K562 (cell line): Measurements from ENCODE around the gene SLC4A1. TPM values are rescaled to one million over a fixed set of nuclear protein-coding genes. Genes with fewer than 3 reads are reported as not detected.

Experiments used
- CHD1 ChIP-seq: fragments of 200-600 bp; sonication (generic); IDR thresholded peaks from one replicate; pipeline ENCODE4 v1.6.1; 2012; ENCODE audit warnings: mild to moderate bottlenecking, moderate library complexity, low read length, inconsistent platforms
- KAT7 ChIP-seq: sonication (generic); formaldehyde crosslinking; IDR thresholded peaks from 2 replicates; pipeline ENCODE4 v1.8.0; 2022; ENCODE audit warnings: missing genetic modification reagents, mild to moderate bottlenecking, borderline replicate concordance
- MCM3 ChIP-seq: fragments of 450-650 bp; IDR thresholded peaks from 2 replicates; pipeline ENCODE4 v1.6.1; 2016
- NCOA2 ChIP-seq, 2 experiments: fragments of 450-650 bp; IDR thresholded peaks; 2 replicates each; pipeline ENCODE4 v1.6.1; 2018; ENCODE audit warnings: mild to moderate bottlenecking in 2 of 2, moderate library complexity in 1 of 2; ENCODE audit not compliant: partially characterized antibody in 2 of 2
- NR2C2 ChIP-seq, 2 experiments: fragments of 200-800 bp in 1 of 2; sonication (Bioruptor generic) in 1 of 2; sonication (generic) in 1 of 2; formaldehyde crosslinking in 1 of 2; IDR thresholded peaks; 2 replicates each; pipeline versions ENCODE4 v1.6.1 to v1.8.0; 2016 to 2022; ENCODE audit warnings: mild to moderate bottlenecking in 1 of 2, missing compliant biosample characterization in 1 of 2, missing genetic modification characterization in 1 of 2, missing genetic modification reagents in 1 of 2
- POLR2G ChIP-seq: fragments of 200-400 bp; formaldehyde crosslinking; IDR thresholded peaks from 2 replicates; pipeline ENCODE4 v1.6.1; 2017; ENCODE audit warnings: low read depth, mild to moderate bottlenecking, antibody characterized with exemption, low read length, moderate library complexity
- POU5F1 ChIP-seq: fragments of 150-350 bp; IDR thresholded peaks from 2 replicates; pipeline ENCODE4 v1.6.1; 2014; ENCODE audit warnings: borderline replicate concordance, low read length, low read depth, mild to moderate bottlenecking; ENCODE audit not compliant: partially characterized antibody
- SAP30 ChIP-seq: fragments of 200-600 bp; sonication (generic); IDR thresholded peaks from 2 replicates; pipeline ENCODE4 v1.6.1; 2012; ENCODE audit warnings: borderline replicate concordance, low read depth, mild to moderate bottlenecking, moderate library complexity, low read length, control low read depth, inconsistent platforms; ENCODE audit not compliant: insufficient read depth, poor library complexity, severe bottlenecking
- SMC3 ChIP-seq: conservative IDR thresholded peaks from 2 replicates; pipeline ENCODE4 v1.6.1; 2011; ENCODE audit warnings: low read depth, low read length, improper control_type of control experiment; ENCODE audit not compliant: insufficient read depth
- TRIM25 ChIP-seq: fragments of 450-650 bp; IDR thresholded peaks from 2 replicates; pipeline ENCODE4 v1.7.0; 2016; ENCODE audit warnings: borderline replicate concordance
- TRIM28 ChIP-seq: fragments of 450-650 bp; IDR thresholded peaks from 2 replicates; pipeline ENCODE4 v1.6.1; 2017
- ZNF232 ChIP-seq: sonication (generic); formaldehyde crosslinking; IDR thresholded peaks from 2 replicates; pipeline ENCODE4 v1.8.0; 2022; ENCODE audit warnings: mild to moderate bottlenecking, missing genetic modification reagents
- ZNF347 ChIP-seq: fragments of 450-650 bp; formaldehyde crosslinking; IDR thresholded peaks from 2 replicates; pipeline ENCODE4 v1.4.0; 2020; ENCODE audit warnings: low read depth, mild to moderate bottlenecking, moderate library complexity
- ZNF431 ChIP-seq: sonication (generic); formaldehyde crosslinking; IDR thresholded peaks from 2 replicates; pipeline ENCODE4 v1.8.0; 2022; ENCODE audit warnings: mild to moderate bottlenecking, missing genetic modification reagents
- ZNF830 ChIP-seq: fragments of 250-450 bp; sonication (Bioruptor Pico); IDR thresholded peaks from 2 replicates; pipeline ENCODE4 v1.5.0; 2021; ENCODE audit warnings: mild to moderate bottlenecking
- polyA plus RNA-seq, 8 experiments: library from polyadenylated mRNA; depleted of rRNA in 4 of 8; stranded (reverse) in 5 of 8; unstranded in 3 of 8; fragments of >200 nt; fragmentation: Nextera tagmentation in 2 of 8; fragmentation: Illumina TruSeq in 1 of 8; extraction: Ambion mirVana in 2 of 8; extraction: Trizol in 1 of 8; gene quantifications; 2 replicates each; pipeline versions ENCODE4 v1.2.1 to v1.2.3, GENCODE V29; 2011 to 2014; ENCODE audit warnings: inconsistent platforms in 1 of 8, missing spikeins in 1 of 8
- total RNA-seq, 7 experiments: library from RNA; depleted of rRNA in 6 of 7; stranded (reverse); fragments of >200 nt in 6 of 7; fragmentation: Illumina TruSeq in 2 of 7; extraction: Trizol in 2 of 7; gene quantifications; 2 replicates each; pipeline versions ENCODE4 v1.2.1 to v1.2.3, GENCODE V29; 2011 to 2021; ENCODE audit warnings: low replicate concordance in 1 of 7
- TF ChIP-seq, protein P1 (sequence below): sonication (generic); formaldehyde crosslinking; IDR thresholded peaks from 2 replicates; pipeline ENCODE4 v1.8.1; 2023; ENCODE audit warnings: mild to moderate bottlenecking, missing genetic modification reagents, moderate library complexity
- TF ChIP-seq, protein P2 (sequence below): conservative IDR thresholded peaks from 2 replicates; pipeline ENCODE4 v1.6.1; 2011; ENCODE audit warnings: low read depth, mild to moderate bottlenecking, low read length; ENCODE audit not compliant: control insufficient read depth
- TF ChIP-seq, protein P3 (sequence below): fragments of 450-650 bp; IDR thresholded peaks from 2 replicates; pipeline ENCODE4 v1.6.1; 2016
- TF ChIP-seq, protein P4 (sequence below): sonication (generic); formaldehyde crosslinking; IDR thresholded peaks from 2 replicates; pipeline ENCODE4 v1.8.0; 2022; ENCODE audit warnings: mild to moderate bottlenecking, missing genetic modification reagents

Gene SLC4A1
- total and polyA plus RNA-seq, 9 of the 15 experiments (the other 6 are each of a cell fraction or from before 2014, with no cell fraction given): 0.14 to 1.00 (median 0.53) TPM

DNA sequence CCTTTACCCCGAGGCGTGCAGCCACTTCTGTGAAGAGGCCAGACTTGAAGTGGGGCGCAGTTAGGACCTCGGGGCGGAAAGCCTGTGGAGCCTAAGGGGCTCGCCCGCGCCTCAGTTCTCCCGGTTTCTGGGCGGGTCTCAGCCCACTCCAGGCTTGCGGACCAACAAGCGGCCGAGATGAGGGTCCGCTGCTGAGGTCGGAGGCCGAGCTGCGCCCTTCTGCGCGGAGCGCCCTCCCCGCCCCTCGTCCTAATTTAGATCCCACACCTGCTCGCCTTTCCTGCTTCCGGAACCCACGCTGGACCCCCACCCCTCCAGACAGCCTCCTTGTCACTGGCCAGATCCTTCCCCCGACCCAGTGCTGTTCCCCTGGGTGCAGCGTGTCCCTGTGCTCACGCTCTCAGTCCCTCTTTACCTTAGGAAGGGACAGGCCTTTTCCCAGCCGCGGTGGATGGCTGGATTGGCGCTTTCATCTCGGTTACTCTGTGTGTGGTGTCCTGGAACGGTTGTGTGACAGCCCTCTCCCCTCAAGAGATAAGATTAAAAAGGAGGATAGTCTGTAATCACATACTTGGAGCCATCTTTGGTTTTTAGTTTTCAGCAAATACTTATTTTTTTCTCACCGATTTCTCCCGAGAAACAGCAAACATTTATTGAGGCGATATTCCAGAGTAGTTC is 67.3 kb downstream of the SLC4A1 start (continued):
- TF ChIP-seq KAT7 (no peak), ZNF431 (CRISPR knock-in tag) (no peak), POU5F1 (no peak), CHD1 (peak; percentile 78), ZNF347 (CRISPR knock-in tag) (no peak), ZNF232 (no peak), MCM3 (no peak), POLR2G (peak; percentile 74), TRIM25 (no peak), SAP30 (peak; percentile 42), TRIM28 (no peak), SMC3 (no peak), NR2C2 (CRISPR knock-in tag; IDR thresholded peaks at IDR 0.05) (peak; percentile 34; the same call in 1 of the 2 replicates), NR2C2 (tag; IDR thresholded peaks at IDR 0.05) (no peak), NCOA2 (IDR thresholded peaks at IDR 0.05; ENCODE audit: partially characterized antibody in 2 of 2) (no peak), ZNF830 (CRISPR knock-in tag) (no peak)
- TF ChIP-seq, protein P1, sequence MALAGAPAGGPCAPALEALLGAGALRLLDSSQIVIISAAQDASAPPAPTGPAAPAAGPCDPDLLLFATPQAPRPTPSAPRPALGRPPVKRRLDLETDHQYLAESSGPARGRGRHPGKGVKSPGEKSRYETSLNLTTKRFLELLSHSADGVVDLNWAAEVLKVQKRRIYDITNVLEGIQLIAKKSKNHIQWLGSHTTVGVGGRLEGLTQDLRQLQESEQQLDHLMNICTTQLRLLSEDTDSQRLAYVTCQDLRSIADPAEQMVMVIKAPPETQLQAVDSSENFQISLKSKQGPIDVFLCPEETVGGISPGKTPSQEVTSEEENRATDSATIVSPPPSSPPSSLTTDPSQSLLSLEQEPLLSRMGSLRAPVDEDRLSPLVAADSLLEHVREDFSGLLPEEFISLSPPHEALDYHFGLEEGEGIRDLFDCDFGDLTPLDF: peak; percentile 38; the same call in 1 of the 2 replicates
- TF ChIP-seq, protein P2, sequence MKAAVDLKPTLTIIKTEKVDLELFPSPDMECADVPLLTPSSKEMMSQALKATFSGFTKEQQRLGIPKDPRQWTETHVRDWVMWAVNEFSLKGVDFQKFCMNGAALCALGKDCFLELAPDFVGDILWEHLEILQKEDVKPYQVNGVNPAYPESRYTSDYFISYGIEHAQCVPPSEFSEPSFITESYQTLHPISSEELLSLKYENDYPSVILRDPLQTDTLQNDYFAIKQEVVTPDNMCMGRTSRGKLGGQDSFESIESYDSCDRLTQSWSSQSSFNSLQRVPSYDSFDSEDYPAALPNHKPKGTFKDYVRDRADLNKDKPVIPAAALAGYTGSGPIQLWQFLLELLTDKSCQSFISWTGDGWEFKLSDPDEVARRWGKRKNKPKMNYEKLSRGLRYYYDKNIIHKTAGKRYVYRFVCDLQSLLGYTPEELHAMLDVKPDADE: no peak
- TF ChIP-seq, protein P3, sequence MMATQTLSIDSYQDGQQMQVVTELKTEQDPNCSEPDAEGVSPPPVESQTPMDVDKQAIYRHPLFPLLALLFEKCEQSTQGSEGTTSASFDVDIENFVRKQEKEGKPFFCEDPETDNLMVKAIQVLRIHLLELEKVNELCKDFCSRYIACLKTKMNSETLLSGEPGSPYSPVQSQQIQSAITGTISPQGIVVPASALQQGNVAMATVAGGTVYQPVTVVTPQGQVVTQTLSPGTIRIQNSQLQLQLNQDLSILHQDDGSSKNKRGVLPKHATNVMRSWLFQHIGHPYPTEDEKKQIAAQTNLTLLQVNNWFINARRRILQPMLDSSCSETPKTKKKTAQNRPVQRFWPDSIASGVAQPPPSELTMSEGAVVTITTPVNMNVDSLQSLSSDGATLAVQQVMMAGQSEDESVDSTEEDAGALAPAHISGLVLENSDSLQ: peak; percentile 27; the same call in 1 of the 2 replicates
- TF ChIP-seq, protein P4, sequence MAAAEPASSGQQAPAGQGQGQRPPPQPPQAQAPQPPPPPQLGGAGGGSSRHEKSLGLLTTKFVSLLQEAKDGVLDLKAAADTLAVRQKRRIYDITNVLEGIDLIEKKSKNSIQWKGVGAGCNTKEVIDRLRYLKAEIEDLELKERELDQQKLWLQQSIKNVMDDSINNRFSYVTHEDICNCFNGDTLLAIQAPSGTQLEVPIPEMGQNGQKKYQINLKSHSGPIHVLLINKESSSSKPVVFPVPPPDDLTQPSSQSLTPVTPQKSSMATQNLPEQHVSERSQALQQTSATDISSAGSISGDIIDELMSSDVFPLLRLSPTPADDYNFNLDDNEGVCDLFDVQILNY (CRISPR knock-in tag): peak; percentile 55; the same call in 1 of the 2 replicates
